ENCODE results near the gene SLAMF7.

GRCh38 chr1:160750608-160751007, 11.6 kb downstream of the SLAMF7 start:
- TF ChIP-seq CTCF (IDR thresholded peaks at IDR 0.05) (no peak), POLR2A (IDR thresholded peaks at IDR 0.05) (no peak)
